Mesothelial cell of epicardium (in vitro differentiated cells): Measurements from ENCODE around the gene PUS1. TPM values are rescaled to one million over a fixed set of nuclear protein-coding genes. Genes with fewer than 3 reads are reported as not detected.
"Not testable (repeated sequence)": the region's sequence is repeated elsewhere in the genome, so short reads cannot be mapped to it uniquely, and the experiment has no call there.

Experiments
- DNase-seq, 2 experiments: peaks; one replicate each; pipeline ENCODE4 v3.0.0; 2021; ENCODE audit warnings: low spot score in 2 of 2; ENCODE audit not compliant: unreplicated experiment in 2 of 2
- H3K27ac Mint-ChIP-seq: 2 replicates; pipeline ENCODE4 v1.8.0; 2021; ENCODE audit warnings: mixed read lengths
- H3K27me3 Mint-ChIP-seq: 2 replicates; pipeline ENCODE4 v1.8.0; 2021; ENCODE audit warnings: low read depth, mixed read lengths
- H3K36me3 Mint-ChIP-seq: 2 replicates; pipeline ENCODE4 v1.8.0; 2021; ENCODE audit warnings: mixed read lengths
- H3K4me1 Mint-ChIP-seq: 2 replicates; pipeline ENCODE4 v1.8.0; 2021; ENCODE audit warnings: mixed read lengths
- H3K4me3 Mint-ChIP-seq: 2 replicates; pipeline ENCODE4 v1.8.0; 2021; ENCODE audit warnings: mild to moderate bottlenecking, moderate library complexity, mixed read lengths
- H3K9me3 Mint-ChIP-seq: 2 replicates; pipeline ENCODE4 v1.8.0; 2021; ENCODE audit warnings: mixed read lengths
- total RNA-seq: library from RNA; stranded (reverse); gene quantifications from 3 replicates; pipeline ENCODE4 v1.2.1, GENCODE V29; 2021
- TF ChIP-seq, protein P1 (sequence below): fragments of 200-600 bp; sonication (generic); IDR thresholded peaks from one replicate; pipeline ENCODE4 v1.5.0; 2021; ENCODE audit warnings: antibody characterized with exemption; ENCODE audit not compliant: unreplicated experiment

PUS1 gene
- total RNA-seq, 1 donor from 2014 or later, result 27.4 TPM

DNA sequence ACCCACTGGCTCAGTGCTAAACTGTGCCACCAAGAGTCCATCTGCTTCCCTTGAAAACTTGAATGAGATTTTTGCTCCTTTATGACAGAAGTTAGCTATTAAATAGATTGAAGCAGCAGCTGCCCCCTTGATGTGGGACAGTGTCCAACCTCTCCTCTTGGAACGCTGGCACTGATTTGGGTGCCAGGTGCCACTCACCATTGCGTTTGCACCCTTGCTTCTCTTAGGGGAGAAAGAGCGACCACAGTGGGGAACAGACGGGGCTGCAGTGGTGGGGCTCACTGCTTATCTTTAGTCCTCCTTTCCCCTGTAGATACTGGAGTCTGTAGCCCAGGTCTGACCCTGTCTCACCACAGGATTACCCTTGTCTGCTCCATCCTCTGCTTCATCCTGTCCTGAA lies 30.0 kb downstream of the PUS1 start:
- no peak for DNase-seq
- H3K27me3 Mint-ChIP-seq, result no peaks in the 10 kb centered on the region
- peaks cover 12% of the 10 kb centered on the region for H3K4me1 Mint-ChIP-seq
- TF ChIP-seq, protein P1, sequence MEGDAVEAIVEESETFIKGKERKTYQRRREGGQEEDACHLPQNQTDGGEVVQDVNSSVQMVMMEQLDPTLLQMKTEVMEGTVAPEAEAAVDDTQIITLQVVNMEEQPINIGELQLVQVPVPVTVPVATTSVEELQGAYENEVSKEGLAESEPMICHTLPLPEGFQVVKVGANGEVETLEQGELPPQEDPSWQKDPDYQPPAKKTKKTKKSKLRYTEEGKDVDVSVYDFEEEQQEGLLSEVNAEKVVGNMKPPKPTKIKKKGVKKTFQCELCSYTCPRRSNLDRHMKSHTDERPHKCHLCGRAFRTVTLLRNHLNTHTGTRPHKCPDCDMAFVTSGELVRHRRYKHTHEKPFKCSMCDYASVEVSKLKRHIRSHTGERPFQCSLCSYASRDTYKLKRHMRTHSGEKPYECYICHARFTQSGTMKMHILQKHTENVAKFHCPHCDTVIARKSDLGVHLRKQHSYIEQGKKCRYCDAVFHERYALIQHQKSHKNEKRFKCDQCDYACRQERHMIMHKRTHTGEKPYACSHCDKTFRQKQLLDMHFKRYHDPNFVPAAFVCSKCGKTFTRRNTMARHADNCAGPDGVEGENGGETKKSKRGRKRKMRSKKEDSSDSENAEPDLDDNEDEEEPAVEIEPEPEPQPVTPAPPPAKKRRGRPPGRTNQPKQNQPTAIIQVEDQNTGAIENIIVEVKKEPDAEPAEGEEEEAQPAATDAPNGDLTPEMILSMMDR, result no peak
- H3K4me3 Mint-ChIP-seq, result no peak overlapping the region
- H3K36me3 Mint-ChIP-seq, result peaks cover 8% of the 10 kb centered on the region
- H3K27ac Mint-ChIP-seq, result no peak overlapping the region
- no peaks in the 10 kb centered on the region for H3K9me3 Mint-ChIP-seq

DNA sequence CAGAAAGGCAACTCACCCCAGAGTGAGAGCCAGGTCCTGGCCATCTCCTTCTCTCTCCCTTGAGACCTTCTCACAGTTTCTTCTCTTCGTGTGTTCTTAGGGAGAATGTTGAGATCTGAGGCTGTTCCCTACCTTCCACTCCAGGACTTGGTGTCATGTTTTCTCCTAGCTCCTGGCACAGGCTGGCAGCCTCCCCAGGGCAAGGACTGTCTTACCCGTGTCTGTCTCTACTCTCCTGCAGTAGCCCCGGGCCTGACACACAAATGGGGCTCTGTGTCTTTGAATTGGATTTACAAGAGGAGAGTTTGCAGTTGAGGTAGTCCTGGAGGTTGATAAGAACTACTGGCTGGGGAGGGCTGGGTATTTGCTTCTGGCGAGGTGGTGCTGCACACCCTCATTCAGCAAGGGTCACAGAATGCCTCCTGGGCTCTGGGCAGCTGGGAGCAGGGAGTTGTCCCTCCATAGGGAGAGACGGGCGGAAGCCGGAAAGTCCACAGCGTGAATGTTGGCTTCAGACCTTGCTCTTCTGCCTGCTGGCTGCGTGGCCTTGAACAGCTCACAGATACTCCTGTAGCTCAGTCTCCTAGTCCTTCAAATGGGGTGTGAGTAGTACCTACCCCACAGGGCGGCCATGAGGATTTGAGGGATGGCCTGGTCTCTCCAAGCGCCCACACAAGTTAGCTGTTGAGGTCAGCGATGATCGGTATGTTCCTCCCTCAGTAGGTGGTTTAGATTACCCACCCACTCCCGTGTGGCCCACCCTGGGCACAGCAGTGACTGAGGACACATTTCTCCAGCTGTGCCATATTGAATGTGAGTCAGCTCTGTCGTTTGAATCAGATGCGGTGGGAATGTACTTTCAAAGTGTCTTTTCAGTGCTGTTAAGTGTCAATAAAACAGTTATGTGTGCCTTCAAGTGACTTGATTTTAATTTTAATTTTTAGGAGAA lies 30.8 kb downstream of the PUS1 start:
- TF ChIP-seq, protein P1, result no peak
- Mint-ChIP-seq H3K9me3 (no peaks in the 10 kb centered on the region), H3K4me1 (peaks cover 12% of the 10 kb centered on the region), H3K27me3 (no peaks in the 10 kb centered on the region), H3K27ac (no peak overlapping the region), H3K36me3 (peaks cover 8% of the 10 kb centered on the region), H3K4me3 (no peak overlapping the region)
- no peak for DNase-seq

GRCh38 chr12:131960590-131961325 lies 31.7 kb downstream of the PUS1 start:
- H3K9me3 Mint-ChIP-seq, H3K27ac Mint-ChIP-seq, H3K36me3 Mint-ChIP-seq, H3K27me3 Mint-ChIP-seq, H3K4me3 Mint-ChIP-seq, DNase-seq: not testable (repeated sequence)
- H3K4me1 Mint-ChIP-seq, result peaks cover 13% of the 10 kb centered on the region

GRCh38 chr12:131961328-131961727 lies 32.3 kb downstream of the PUS1 start:
- not testable (repeated sequence) for H3K9me3 Mint-ChIP-seq, H3K4me1 Mint-ChIP-seq, H3K36me3 Mint-ChIP-seq, H3K27ac Mint-ChIP-seq, H3K4me3 Mint-ChIP-seq, H3K27me3 Mint-ChIP-seq, DNase-seq

DNA sequence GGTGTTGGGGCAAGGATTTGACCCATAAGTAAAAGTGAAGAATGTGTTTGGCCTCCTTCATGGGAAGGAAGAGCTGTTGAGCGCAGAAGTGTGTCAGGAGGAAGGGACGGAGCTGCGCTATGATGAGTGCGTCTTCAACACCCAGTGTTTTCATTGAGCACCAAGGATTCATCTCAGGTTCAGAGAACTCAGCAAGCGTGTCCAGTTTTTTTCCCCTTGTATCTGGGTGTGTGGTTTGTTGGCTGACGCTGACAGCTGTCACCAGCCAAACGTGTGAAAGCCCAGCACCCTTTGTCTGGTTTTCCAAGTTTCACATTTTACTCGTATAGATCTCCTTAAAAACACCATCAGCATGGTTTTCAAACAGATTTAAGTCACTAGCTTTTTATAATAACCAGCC lies 33.0 kb downstream of the PUS1 start:
- peaks cover 8% of the 10 kb centered on the region for H3K36me3 Mint-ChIP-seq
- peaks cover 10% of the 10 kb centered on the region for H3K4me1 Mint-ChIP-seq
- TF ChIP-seq, protein P1, result no peak
- DNase-seq, result peak in 1 of 2 experiments; percentile 13
- no peak overlapping the region for H3K27ac Mint-ChIP-seq
- H3K27me3 Mint-ChIP-seq, result no peaks in the 10 kb centered on the region
- H3K9me3 Mint-ChIP-seq, result no peaks in the 10 kb centered on the region
- H3K4me3 Mint-ChIP-seq, result no peak overlapping the region

DNA sequence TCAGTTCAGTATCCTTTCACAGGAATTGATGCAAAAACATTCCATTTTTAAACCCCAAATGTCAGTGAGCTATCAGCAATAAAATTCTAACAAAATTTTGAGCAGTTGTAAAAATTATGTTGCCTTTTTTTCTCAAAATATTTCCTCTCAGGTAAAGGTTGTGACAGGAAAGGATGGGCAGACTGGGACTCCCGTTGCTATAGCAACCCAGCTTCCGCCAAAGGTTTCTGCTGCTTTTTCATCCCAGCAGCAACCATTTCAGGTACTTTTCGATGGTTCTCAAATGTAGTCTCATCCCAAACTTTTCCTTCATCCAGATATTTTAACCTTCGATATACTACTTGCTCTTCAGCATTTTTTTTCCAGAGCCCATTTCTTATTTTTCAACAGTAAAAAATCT lies 34.3 kb downstream of the PUS1 start:
- DNase-seq, result no peak
- Mint-ChIP-seq H3K36me3 (peaks cover 10% of the 10 kb centered on the region), H3K27me3 (no peaks in the 10 kb centered on the region), H3K9me3 (no peaks in the 10 kb centered on the region), H3K4me1 (peaks cover 4% of the 10 kb centered on the region), H3K4me3 (no peak overlapping the region), H3K27ac (no peak overlapping the region)
- TF ChIP-seq, protein P1, result no peak
